HepG2 (cell line): ENCODE data around the gene PAPSS2. TPM values are rescaled to one million over a fixed set of nuclear protein-coding genes. Genes with fewer than 3 reads are reported as not detected.
A peak's percentile ranks its signal among the peaks of the same experiment; 100 is the strongest.

Experiments used
- FOSL2 ChIP-seq: sonication (generic); formaldehyde crosslinking; IDR thresholded peaks from 2 replicates; pipeline ENCODE4 v1.4.0; 2020; ENCODE audit warnings: missing genetic modification reagents
- SIN3B ChIP-seq: fragments of 150-350 bp; IDR thresholded peaks from 2 replicates; pipeline ENCODE4 v1.6.1; 2014; ENCODE audit warnings: low read length
- SKI ChIP-seq: fragments of 450-650 bp; IDR thresholded peaks from one replicate; pipeline ENCODE4 v1.6.1; 2018; ENCODE audit warnings: mild to moderate bottlenecking; ENCODE audit not compliant: partially characterized antibody
- ZNF251 ChIP-seq: sonication (generic); formaldehyde crosslinking; IDR thresholded peaks from 2 replicates; pipeline ENCODE4 v1.9.0; 2021; ENCODE audit warnings: mild to moderate bottlenecking, missing genetic modification reagents
- ZNF484 ChIP-seq: sonication (generic); formaldehyde crosslinking; IDR thresholded peaks from 2 replicates; pipeline ENCODE4 v1.5.1; 2020; ENCODE audit warnings: mild to moderate bottlenecking, low read depth, missing genetic modification reagents, borderline replicate concordance
- ZNF781 ChIP-seq: sonication (generic); formaldehyde crosslinking; IDR thresholded peaks from 2 replicates; pipeline ENCODE4 v1.5.1; 2020; ENCODE audit warnings: borderline replicate concordance, mild to moderate bottlenecking, missing genetic modification reagents; ENCODE audit errors: not compliant biosample characterization
- ZNF878 ChIP-seq: sonication (generic); formaldehyde crosslinking; IDR thresholded peaks from 2 replicates; pipeline ENCODE4 v1.8.1; 2023; ENCODE audit warnings: mild to moderate bottlenecking, missing genetic modification reagents, moderate library complexity
- polyA plus RNA-seq, 8 experiments: library from polyadenylated mRNA; depleted of rRNA in 3 of 8; stranded (reverse) in 7 of 8; unstranded in 1 of 8; fragments of >200 nt; fragmentation: Illumina TruSeq in 4 of 8; extraction: Trizol in 4 of 8; gene quantifications; 2 replicates each; pipeline versions ENCODE4 v1.2.1 to v1.2.3, GENCODE V29; 2011 to 2016; ENCODE audit warnings: low read depth in 4 of 8, missing spikeins in 1 of 8, mixed read lengths in 1 of 8; ENCODE audit not compliant: insufficient read depth in 1 of 8
- total RNA-seq, 5 experiments: library from RNA; depleted of rRNA; stranded (reverse); fragments of >200 nt; fragmentation: Illumina TruSeq; extraction: Trizol; gene quantifications; 2 replicates each; pipeline ENCODE4 v1.2.3, GENCODE V29; 2016; ENCODE audit warnings: low read depth in 1 of 5
- TF ChIP-seq, protein P1 (sequence below): sonication (generic); formaldehyde crosslinking; IDR thresholded peaks from 2 replicates; pipeline ENCODE4 v1.5.1; 2020; ENCODE audit warnings: mild to moderate bottlenecking, missing genetic modification reagents, borderline replicate concordance
- TF ChIP-seq, protein P2 (sequence below): sonication (generic); formaldehyde crosslinking; IDR thresholded peaks from 2 replicates; pipeline ENCODE4 v1.4.0; 2020; ENCODE audit warnings: mild to moderate bottlenecking, missing genetic modification reagents
- TF ChIP-seq, protein P3 (sequence below): IDR thresholded peaks from 2 replicates; pipeline ENCODE4 v1.6.1; 2016; ENCODE audit warnings: control low read depth

Gene PAPSS2
- total and polyA plus RNA-seq, 2 of the 13 experiments (the other 11 are each of a cell fraction or from before 2014, with no cell fraction given): 0.11 to 0.12 TPM

DNA sequence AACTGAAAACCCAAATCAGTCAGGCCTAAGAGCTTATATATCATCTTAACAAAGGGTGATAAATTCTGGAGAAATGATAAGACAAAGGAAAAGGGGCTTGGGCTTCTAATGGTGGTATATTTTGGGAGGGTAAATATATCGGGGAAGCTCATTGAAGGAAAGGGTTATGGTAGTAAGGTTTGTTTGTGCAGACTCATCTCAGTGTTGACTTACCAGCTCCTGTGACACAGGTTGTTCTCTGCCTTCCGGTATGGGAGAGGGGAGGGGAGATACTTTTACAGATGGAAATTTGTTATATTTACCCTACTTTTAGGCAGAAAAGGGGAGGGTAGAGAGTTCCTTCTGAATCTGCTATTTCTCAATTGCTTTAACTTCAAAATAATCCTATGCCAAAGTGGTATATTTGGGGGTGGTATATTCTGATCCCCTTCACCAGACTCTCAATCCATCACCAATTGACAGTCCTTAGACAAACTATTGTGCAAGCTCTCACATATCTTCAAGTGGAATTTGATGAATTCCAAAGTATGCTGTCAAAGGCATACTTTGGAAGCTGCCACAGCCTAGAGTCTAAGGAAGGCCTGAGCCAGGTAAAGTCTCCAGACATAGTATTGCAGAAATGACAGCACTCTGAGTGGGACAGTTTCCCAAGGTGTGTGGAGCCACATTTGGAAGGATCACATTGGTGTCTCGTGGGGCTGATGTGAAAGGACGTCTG lies 13.3 kb upstream of the PAPSS2 start (continued):
- TF ChIP-seq SIN3B (no peak), FOSL2 (peak; percentile 40), ZNF251 (CRISPR knock-in tag) (no peak), ZNF484 (CRISPR knock-in tag) (no peak), ZNF878 (CRISPR knock-in tag) (no peak), SKI (no peak), ZNF781 (CRISPR knock-in tag) (no peak)
- TF ChIP-seq, protein P1, sequence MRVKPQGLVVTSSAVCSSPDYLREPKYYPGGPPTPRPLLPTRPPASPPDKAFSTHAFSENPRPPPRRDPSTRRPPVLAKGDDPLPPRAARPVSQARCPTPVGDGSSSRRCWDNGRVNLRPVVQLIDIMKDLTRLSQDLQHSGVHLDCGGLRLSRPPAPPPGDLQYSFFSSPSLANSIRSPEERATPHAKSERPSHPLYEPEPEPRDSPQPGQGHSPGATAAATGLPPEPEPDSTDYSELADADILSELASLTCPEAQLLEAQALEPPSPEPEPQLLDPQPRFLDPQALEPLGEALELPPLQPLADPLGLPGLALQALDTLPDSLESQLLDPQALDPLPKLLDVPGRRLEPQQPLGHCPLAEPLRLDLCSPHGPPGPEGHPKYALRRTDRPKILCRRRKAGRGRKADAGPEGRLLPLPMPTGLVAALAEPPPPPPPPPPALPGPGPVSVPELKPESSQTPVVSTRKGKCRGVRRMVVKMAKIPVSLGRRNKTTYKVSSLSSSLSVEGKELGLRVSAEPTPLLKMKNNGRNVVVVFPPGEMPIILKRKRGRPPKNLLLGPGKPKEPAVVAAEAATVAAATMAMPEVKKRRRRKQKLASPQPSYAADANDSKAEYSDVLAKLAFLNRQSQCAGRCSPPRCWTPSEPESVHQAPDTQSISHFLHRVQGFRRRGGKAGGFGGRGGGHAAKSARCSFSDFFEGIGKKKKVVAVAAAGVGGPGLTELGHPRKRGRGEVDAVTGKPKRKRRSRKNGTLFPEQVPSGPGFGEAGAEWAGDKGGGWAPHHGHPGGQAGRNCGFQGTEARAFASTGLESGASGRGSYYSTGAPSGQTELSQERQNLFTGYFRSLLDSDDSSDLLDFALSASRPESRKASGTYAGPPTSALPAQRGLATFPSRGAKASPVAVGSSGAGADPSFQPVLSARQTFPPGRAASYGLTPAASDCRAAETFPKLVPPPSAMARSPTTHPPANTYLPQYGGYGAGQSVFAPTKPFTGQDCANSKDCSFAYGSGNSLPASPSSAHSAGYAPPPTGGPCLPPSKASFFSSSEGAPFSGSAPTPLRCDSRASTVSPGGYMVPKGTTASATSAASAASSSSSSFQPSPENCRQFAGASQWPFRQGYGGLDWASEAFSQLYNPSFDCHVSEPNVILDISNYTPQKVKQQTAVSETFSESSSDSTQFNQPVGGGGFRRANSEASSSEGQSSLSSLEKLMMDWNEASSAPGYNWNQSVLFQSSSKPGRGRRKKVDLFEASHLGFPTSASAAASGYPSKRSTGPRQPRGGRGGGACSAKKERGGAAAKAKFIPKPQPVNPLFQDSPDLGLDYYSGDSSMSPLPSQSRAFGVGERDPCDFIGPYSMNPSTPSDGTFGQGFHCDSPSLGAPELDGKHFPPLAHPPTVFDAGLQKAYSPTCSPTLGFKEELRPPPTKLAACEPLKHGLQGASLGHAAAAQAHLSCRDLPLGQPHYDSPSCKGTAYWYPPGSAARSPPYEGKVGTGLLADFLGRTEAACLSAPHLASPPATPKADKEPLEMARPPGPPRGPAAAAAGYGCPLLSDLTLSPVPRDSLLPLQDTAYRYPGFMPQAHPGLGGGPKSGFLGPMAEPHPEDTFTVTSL: peak; percentile 67; the same call in 1 of the 2 replicates
- TF ChIP-seq, protein P2, sequence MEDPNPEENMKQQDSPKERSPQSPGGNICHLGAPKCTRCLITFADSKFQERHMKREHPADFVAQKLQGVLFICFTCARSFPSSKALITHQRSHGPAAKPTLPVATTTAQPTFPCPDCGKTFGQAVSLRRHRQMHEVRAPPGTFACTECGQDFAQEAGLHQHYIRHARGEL (CRISPR knock-in tag): no peak
- TF ChIP-seq, protein P3, sequence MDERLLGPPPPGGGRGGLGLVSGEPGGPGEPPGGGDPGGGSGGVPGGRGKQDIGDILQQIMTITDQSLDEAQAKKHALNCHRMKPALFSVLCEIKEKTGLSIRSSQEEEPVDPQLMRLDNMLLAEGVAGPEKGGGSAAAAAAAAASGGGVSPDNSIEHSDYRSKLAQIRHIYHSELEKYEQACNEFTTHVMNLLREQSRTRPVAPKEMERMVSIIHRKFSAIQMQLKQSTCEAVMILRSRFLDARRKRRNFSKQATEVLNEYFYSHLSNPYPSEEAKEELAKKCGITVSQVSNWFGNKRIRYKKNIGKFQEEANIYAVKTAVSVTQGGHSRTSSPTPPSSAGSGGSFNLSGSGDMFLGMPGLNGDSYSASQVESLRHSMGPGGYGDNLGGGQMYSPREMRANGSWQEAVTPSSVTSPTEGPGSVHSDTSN (CRISPR knock-in tag): 0 out of 2 replicates have a peak, but pooled peaks have one; percentile 30
